Measurements from ENCODE around the gene ENTPD2. TPM values are rescaled to one million over a fixed set of nuclear protein-coding genes. Genes with fewer than 3 reads are reported as not detected.
"Not testable (repeated sequence)": the region's sequence is repeated elsewhere in the genome, so short reads cannot be mapped to it uniquely, and the experiment has no call there.

Gene ENTPD2
- total RNA-seq, 4 donors from 2014 or later = 0.22 to 0.55 TPM; not detected in 2

DNA sequence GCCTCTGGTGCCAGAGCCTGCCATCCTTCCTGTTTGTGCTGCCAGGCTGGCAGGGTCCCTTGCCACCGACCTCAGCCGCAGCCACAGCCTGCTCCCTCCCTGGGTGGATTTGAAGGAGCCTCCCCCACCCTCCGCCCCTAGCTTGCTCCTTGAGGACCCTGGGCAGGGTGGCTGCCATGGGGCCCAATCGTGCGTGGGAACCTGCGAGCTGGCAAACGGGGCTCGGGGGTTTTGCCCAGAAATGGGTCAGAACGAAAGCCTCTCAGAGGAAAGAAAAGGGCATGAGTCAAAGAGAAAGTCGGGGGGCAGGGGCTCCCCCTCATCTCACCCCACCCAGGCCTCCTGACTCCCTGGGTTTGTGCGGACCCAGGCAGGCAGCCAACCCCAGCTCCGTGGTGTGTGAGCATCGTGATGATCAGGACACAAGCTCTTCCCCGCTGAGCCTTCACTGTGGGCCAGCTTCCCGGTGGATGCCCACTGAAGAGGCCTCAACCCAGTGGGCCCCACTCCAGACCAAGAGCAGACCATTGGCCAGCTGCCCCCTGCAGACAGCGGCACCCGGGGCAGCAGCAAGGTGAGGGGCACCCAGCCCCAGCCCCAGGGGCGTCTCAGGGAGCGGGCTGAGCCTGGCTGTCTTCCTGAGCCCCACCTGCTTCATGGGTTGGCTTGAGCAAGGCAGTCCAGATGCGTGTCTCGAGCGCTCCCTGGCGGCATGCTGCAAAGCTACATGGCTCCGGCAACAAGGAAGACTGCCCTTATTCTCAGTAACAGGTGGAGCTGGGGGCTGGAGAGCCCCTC is 19.0 kb downstream of the ENTPD2 start:
- Histone ChIP-seq H3K27me3 (peaks cover 0 to 6% (median 0%) of the 10 kb centered on the region in 3 donors), H3K36me3 (peaks cover 0 to 5% of the 10 kb centered on the region in 2 donors), H3K4me3 (no peak overlapping the region), H3K27ac (no peak overlapping the region), H3K9me3 (no peaks in the 10 kb centered on the region), H3K4me1 (peaks cover 0 to 3% of the 10 kb centered on the region in 2 donors)
- TF ChIP-seq, protein P1, sequence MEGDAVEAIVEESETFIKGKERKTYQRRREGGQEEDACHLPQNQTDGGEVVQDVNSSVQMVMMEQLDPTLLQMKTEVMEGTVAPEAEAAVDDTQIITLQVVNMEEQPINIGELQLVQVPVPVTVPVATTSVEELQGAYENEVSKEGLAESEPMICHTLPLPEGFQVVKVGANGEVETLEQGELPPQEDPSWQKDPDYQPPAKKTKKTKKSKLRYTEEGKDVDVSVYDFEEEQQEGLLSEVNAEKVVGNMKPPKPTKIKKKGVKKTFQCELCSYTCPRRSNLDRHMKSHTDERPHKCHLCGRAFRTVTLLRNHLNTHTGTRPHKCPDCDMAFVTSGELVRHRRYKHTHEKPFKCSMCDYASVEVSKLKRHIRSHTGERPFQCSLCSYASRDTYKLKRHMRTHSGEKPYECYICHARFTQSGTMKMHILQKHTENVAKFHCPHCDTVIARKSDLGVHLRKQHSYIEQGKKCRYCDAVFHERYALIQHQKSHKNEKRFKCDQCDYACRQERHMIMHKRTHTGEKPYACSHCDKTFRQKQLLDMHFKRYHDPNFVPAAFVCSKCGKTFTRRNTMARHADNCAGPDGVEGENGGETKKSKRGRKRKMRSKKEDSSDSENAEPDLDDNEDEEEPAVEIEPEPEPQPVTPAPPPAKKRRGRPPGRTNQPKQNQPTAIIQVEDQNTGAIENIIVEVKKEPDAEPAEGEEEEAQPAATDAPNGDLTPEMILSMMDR (IDR thresholded peaks at IDR 0.05 in 4 of 5, conservative IDR thresholded peaks at IDR 0.05 in 1 of 5) = peak; percentile 81 to 96 (median 91)
- TF ChIP-seq POLR2A (IDR thresholded peaks at IDR 0.05) = no peak
- intact Hi-C loops (cut with DNase I; ENCODE audit: low total_unique reads) = loop anchor here (1.0 kb wide), 1 partner anchor 248 kb away; no protein-coding TSS in a partner anchor
- DNase-seq (peak; percentile 55 to 66), ATAC-seq (peak; percentile 73 to 93)
- in situ Hi-C loops (cut with MboI; ENCODE audit: low sequenced_read_pairs in 4 of 4) = loop anchor here (5.0 to 10.0 kb wide), 3 partner anchors 90 to 250 kb away; partner anchors contain the start of genes C8G (in 1 of the 4) and FBXW5 (in 1 of the 4)

- Histone ChIP-seq H3K27ac (no peak overlapping the region), H3K27me3 (peaks cover 0 to 6% (median 0%) of the 10 kb centered on the region in 3 donors), H3K36me3 (no peaks in the 10 kb centered on the region), H3K4me3 (peak overlapping the region in 1 of 4 donors; percentile 12), H3K4me1 (peaks cover 2 to 5% of the 10 kb centered on the region in 2 donors), H3K9me3 (no peaks in the 10 kb centered on the region)
- in situ Hi-C loops (cut with MboI; ENCODE audit: low sequenced_read_pairs in 4 of 4) = loop anchor here in 3 of 4 donors (5.0 to 10.0 kb wide), 3 partner anchors 89 to 249 kb away; partner anchors contain the start of genes C8G (in 1 of the 3) and FBXW5 (in 1 of the 3)
- intact Hi-C loops (cut with DNase I; ENCODE audit: low total_unique reads) = no loop called here
- DNase-seq = no peak
- no peak for ATAC-seq
- TF ChIP-seq, protein P1 (IDR thresholded peaks at IDR 0.05 in 4 of 5, conservative IDR thresholded peaks at IDR 0.05 in 1 of 5) = no peak
- no peak for TF ChIP-seq POLR2A (IDR thresholded peaks at IDR 0.05)
Measured at GRCh38 chr9:137034039-137034708, 19.7 kb downstream of the ENTPD2 start.

GRCh38 chr9:137033481-137033880 is 20.4 kb downstream of the ENTPD2 start:
- H3K36me3 ChIP-seq; H3K27me3 ChIP-seq; H3K27ac ChIP-seq; DNase-seq; H3K9me3 ChIP-seq; ATAC-seq; intact Hi-C loops (cut with DNase I; ENCODE audit: low total_unique reads): not testable (repeated sequence)
- H3K4me3 ChIP-seq = peak overlapping the region in 1 of 4 donors; percentile 12
- peaks cover 9 to 12% of the 10 kb centered on the region in 2 donors for H3K4me1 ChIP-seq
- in situ Hi-C loops (cut with MboI; ENCODE audit: low sequenced_read_pairs in 4 of 4) = loop anchor here in 3 of 4 donors (5.0 to 10.0 kb wide), 3 partner anchors 89 to 249 kb away; partner anchors contain the start of genes C8G (in 1 of the 3) and FBXW5 (in 1 of the 3)

- Histone ChIP-seq H3K9me3 (no peaks in the 10 kb centered on the region), H3K36me3 (no peaks in the 10 kb centered on the region), H3K4me1 (peaks cover 11 to 13% of the 10 kb centered on the region in 2 donors), H3K4me3 (peak overlapping the region in 1 of 4 donors; percentile 12), H3K27me3 (peaks cover 0 to 6% (median 0%) of the 10 kb centered on the region in 3 donors), H3K27ac (no peak overlapping the region)
- TF ChIP-seq, protein P1 (IDR thresholded peaks at IDR 0.05 in 4 of 5, conservative IDR thresholded peaks at IDR 0.05 in 1 of 5) = no peak
- no peak for TF ChIP-seq POLR2A (IDR thresholded peaks at IDR 0.05)
- intact Hi-C loops (cut with DNase I; ENCODE audit: low total_unique reads) (no loop called here), in situ Hi-C loops (cut with MboI; ENCODE audit: low sequenced_read_pairs in 4 of 4) (loop anchor here in 3 of 4 donors (5.0 to 10.0 kb wide), 3 partner anchors 88 to 248 kb away; partner anchors contain the start of genes C8G (in 1 of the 3) and FBXW5 (in 1 of the 3))
- peak; percentile 35 to 53 for DNase-seq
- no peak for ATAC-seq
Measured at GRCh38 chr9:137032858-137033257, 21.0 kb downstream of the ENTPD2 start.
